GM23338 (cell line): ENCODE results near the gene SNHG17. TPM values are rescaled to one million over a fixed set of nuclear protein-coding genes. Genes with fewer than 3 reads are reported as not detected.

ENCODE experiments used
- ATAC-seq: fragments of 200-7000 bp; cut with Tn5 transposase; 3 replicates; pipeline ENCODE4 v1.9.1; 2020
- DNase-seq: peaks from one replicate; pipeline ENCODE4 v3.0.0-alpha.2; 2015; ENCODE audit warnings: low spot score
- H2AFZ ChIP-seq: fragments of 200-600 bp; sonication (generic); 2 replicates; pipeline ENCODE4 v1.8.0; 2016; ENCODE audit warnings: antibody characterized with exemption, mild to moderate bottlenecking, moderate library complexity
- H3F3A ChIP-seq: fragments of 200-600 bp; sonication (generic); replicated peaks from 2 replicates; pipeline ENCODE4 v1.8.0; 2017; ENCODE audit warnings: antibody characterized with exemption, mixed run types, low read depth
- H3K27ac ChIP-seq: fragments of 200-600 bp; sonication (generic); 2 replicates; pipeline ENCODE4 v1.6.1; 2016; ENCODE audit warnings: low read depth
- H3K27me3 ChIP-seq: fragments of 200-600 bp; sonication (generic); 2 replicates; pipeline ENCODE4 v1.8.0; 2016; ENCODE audit warnings: mild to moderate bottlenecking, mixed run types, moderate library complexity; ENCODE audit not compliant: insufficient read depth
- H3K36me3 ChIP-seq: fragments of 200-600 bp; sonication (generic); 2 replicates; pipeline ENCODE4 v1.8.0; 2016; ENCODE audit warnings: mild to moderate bottlenecking; ENCODE audit not compliant: insufficient read depth
- H3K4me1 ChIP-seq: fragments of 200-600 bp; sonication (generic); 2 replicates; pipeline ENCODE4 v1.8.0; 2016; ENCODE audit warnings: mild to moderate bottlenecking, moderate library complexity; ENCODE audit not compliant: insufficient read depth
- H3K4me2 ChIP-seq: fragments of 200-600 bp; sonication (generic); 2 replicates; pipeline ENCODE4 v1.7.1; 2017; ENCODE audit warnings: mixed run types
- H3K4me3 ChIP-seq: fragments of 200-600 bp; sonication (generic); 2 replicates; pipeline ENCODE4 v1.6.1; 2016; ENCODE audit warnings: mixed run types
- H3K79me2 ChIP-seq: fragments of 200-600 bp; sonication (generic); replicated peaks from 2 replicates; pipeline ENCODE4 v1.8.0; 2017; ENCODE audit warnings: mild to moderate bottlenecking; ENCODE audit not compliant: insufficient read depth
- H3K9me2 ChIP-seq: fragments of 200-600 bp; sonication (generic); 2 replicates; pipeline ENCODE4 v1.8.0; 2017; ENCODE audit not compliant: insufficient read depth
- H4K20me1 ChIP-seq: fragments of 200-600 bp; sonication (generic); replicated peaks from 2 replicates; pipeline ENCODE4 v1.8.0; 2017; ENCODE audit warnings: mild to moderate bottlenecking; ENCODE audit not compliant: insufficient read depth
- H3K27ac Mint-ChIP-seq: 2 replicates; pipeline ENCODE4 v1.8.0; 2020; ENCODE audit warnings: inconsistent platforms, mild to moderate bottlenecking, moderate library complexity, mixed read lengths
- H3K27me3 Mint-ChIP-seq: 3 replicates; pipeline ENCODE4 v1.8.0; 2022; ENCODE audit warnings: low read depth, mild to moderate bottlenecking, moderate library complexity, mixed read lengths, inconsistent platforms; ENCODE audit not compliant: insufficient read depth, poor library complexity
- H3K36me3 Mint-ChIP-seq: 3 replicates; pipeline ENCODE4 v1.8.0; 2021; ENCODE audit warnings: low read depth, mild to moderate bottlenecking, inconsistent platforms, moderate library complexity, mixed read lengths
- H3K4me1 Mint-ChIP-seq: 3 replicates; pipeline ENCODE4 v1.8.0; 2020; ENCODE audit warnings: mild to moderate bottlenecking, inconsistent platforms, mixed read lengths
- H3K4me3 Mint-ChIP-seq: 3 replicates; pipeline ENCODE4 v1.8.0; 2021; ENCODE audit warnings: moderate library complexity, mild to moderate bottlenecking, inconsistent platforms, mixed read lengths
- H3K9me3 Mint-ChIP-seq: 3 replicates; pipeline ENCODE4 v1.8.0; 2020; ENCODE audit warnings: moderate library complexity, mild to moderate bottlenecking, inconsistent platforms, mixed read lengths
- CREB1 ChIP-seq: fragments of 250-450 bp; sonication (Bioruptor Pico); IDR thresholded peaks from 2 replicates; pipeline ENCODE4 v1.5.0; 2020; ENCODE audit warnings: low read depth, mild to moderate bottlenecking, moderate library complexity
- CTCF ChIP-seq, 2 experiments: fragments of 200-600 bp in 1 of 2; sonication (generic) in 1 of 2; conservative IDR thresholded peaks; 2 replicates each; pipeline versions ENCODE4 v1.5.1 to v1.6.1; 2016 to 2017; ENCODE audit warnings: antibody characterized with exemption in 2 of 2, low read depth in 2 of 2, mild to moderate bottlenecking in 2 of 2, moderate library complexity in 1 of 2
- ETS1 ChIP-seq: IDR thresholded peaks from 2 replicates; pipeline ENCODE4 v1.6.1; 2016; ENCODE audit warnings: antibody characterized with exemption
- EZH2 ChIP-seq: fragments of 200-600 bp; sonication (generic); IDR thresholded peaks from one replicate; pipeline ENCODE4 v1.8.0; 2017; ENCODE audit warnings: antibody characterized with exemption, mild to moderate bottlenecking, low read depth; ENCODE audit not compliant: unreplicated experiment
- EZH2phosphoT487 ChIP-seq: fragments of 200-600 bp; sonication (generic); IDR thresholded peaks from one replicate; pipeline ENCODE4 v1.8.1; 2018; ENCODE audit warnings: antibody characterized with exemption; ENCODE audit not compliant: unreplicated experiment
- JUNB ChIP-seq: IDR thresholded peaks from one replicate; pipeline ENCODE4 v1.6.1; 2016; ENCODE audit warnings: antibody characterized with exemption; ENCODE audit not compliant: unreplicated experiment
- NANOG ChIP-seq: IDR thresholded peaks from 2 replicates; pipeline ENCODE4 v1.6.1; 2016; ENCODE audit warnings: antibody characterized with exemption, borderline replicate concordance
- POLR2AphosphoS5 ChIP-seq: IDR thresholded peaks from 2 replicates; pipeline ENCODE4 v1.6.1; 2016; ENCODE audit warnings: antibody characterized with exemption, low read depth
- REST ChIP-seq: IDR thresholded peaks from one replicate; pipeline ENCODE4 v1.6.1; 2018; ENCODE audit warnings: antibody characterized with exemption; ENCODE audit not compliant: unreplicated experiment
- STAT1 ChIP-seq: IDR thresholded peaks from one replicate; pipeline ENCODE4 v1.6.1; 2016; ENCODE audit warnings: antibody characterized with exemption; ENCODE audit not compliant: unreplicated experiment
- ZNF114 ChIP-seq: fragments of 250-450 bp; sonication (Bioruptor Pico); IDR thresholded peaks from 2 replicates; pipeline ENCODE4 v1.5.0; 2020; ENCODE audit warnings: mild to moderate bottlenecking, moderate library complexity
- ZNF331 ChIP-seq: fragments of 250-450 bp; sonication (Bioruptor Pico); IDR thresholded peaks from 2 replicates; pipeline ENCODE4 v1.5.0; 2020; ENCODE audit warnings: low read depth, mild to moderate bottlenecking, moderate library complexity
- ZNF462 ChIP-seq: fragments of 250-450 bp; sonication (Bioruptor Pico); IDR thresholded peaks from 2 replicates; pipeline ENCODE4 v1.5.0; 2020; ENCODE audit warnings: mild to moderate bottlenecking, moderate library complexity
- polyA plus RNA-seq: library from polyadenylated mRNA; unstranded; fragments of >200 nt; fragmentation: Nextera tagmentation; extraction: Ambion mirVana; gene quantifications from 2 replicates; pipeline ENCODE4 v1.2.1, GENCODE V29; 2016
- total RNA-seq: library from RNA; depleted of rRNA; stranded (reverse); fragments of >200 nt; shearing (Covaris generic); gene quantifications from 2 replicates; pipeline ENCODE4 v1.2.3, GENCODE V29; 2014

Gene SNHG17
- total and polyA plus RNA-seq, 2 experiments from 2014 or later: 25.4 to 76.1 TPM

GRCh38 chr20:38477747-38478146 is 42.6 kb upstream of the SNHG17 start:
- no peak overlapping the region for H3K27ac ChIP-seq
- no peaks in the 10 kb centered on the region for H3K9me3 Mint-ChIP-seq
- H3K4me1 Mint-ChIP-seq: peaks cover 8% of the 10 kb centered on the region; the same call in 2 of the 3 replicates
- peaks cover 27% of the 10 kb centered on the region for H4K20me1 ChIP-seq
- DNase-seq: no peak
- no peaks in the 10 kb centered on the region for H3K27me3 ChIP-seq
- peaks cover 3% of the 10 kb centered on the region; the same call in 2 of the 3 replicates for H3K36me3 Mint-ChIP-seq
- H3K36me3 ChIP-seq: no peaks in the 10 kb centered on the region
- ATAC-seq: no peak
- H3K4me3 ChIP-seq: no peak overlapping the region
- no peak overlapping the region for H3K4me3 Mint-ChIP-seq
- H3K4me2 ChIP-seq: no peak overlapping the region
- H3K4me1 ChIP-seq: peaks cover 9% of the 10 kb centered on the region
- H3F3A ChIP-seq: no peaks in the 10 kb centered on the region
- TF ChIP-seq ZNF462: no peak
- TF ChIP-seq ZNF331 (CRISPR knock-in tag): no peak
- TF ChIP-seq EZH2: no peak
- TF ChIP-seq REST: no peak
- TF ChIP-seq ZNF114 (CRISPR knock-in tag): no peak
- no peak for TF ChIP-seq ETS1
- TF ChIP-seq CREB1 (CRISPR knock-in tag): no peak
- TF ChIP-seq NANOG: no peak
- no peak for TF ChIP-seq CTCF (conservative IDR thresholded peaks at IDR 0.05; ENCODE audit: low read depth in 2 of 2)
- TF ChIP-seq JUNB: no peak
- TF ChIP-seq STAT1: no peak
- TF ChIP-seq EZH2phosphoT487: no peak
- no peak for TF ChIP-seq POLR2AphosphoS5
- H3K79me2 ChIP-seq: peaks cover 95% of the 10 kb centered on the region
- H3K27ac Mint-ChIP-seq: no peak overlapping the region
- H3K9me2 ChIP-seq: no peaks in the 10 kb centered on the region
- no peak overlapping the region for H2AFZ ChIP-seq
- no peaks in the 10 kb centered on the region for H3K27me3 Mint-ChIP-seq
